ENCODE data around the gene TOX3. TPM values are rescaled to one million over a fixed set of nuclear protein-coding genes. Genes with fewer than 3 reads are reported as not detected.

Gene TOX3
- total RNA-seq, 1 donor from 2014 or later: 8.5 TPM

DNA sequence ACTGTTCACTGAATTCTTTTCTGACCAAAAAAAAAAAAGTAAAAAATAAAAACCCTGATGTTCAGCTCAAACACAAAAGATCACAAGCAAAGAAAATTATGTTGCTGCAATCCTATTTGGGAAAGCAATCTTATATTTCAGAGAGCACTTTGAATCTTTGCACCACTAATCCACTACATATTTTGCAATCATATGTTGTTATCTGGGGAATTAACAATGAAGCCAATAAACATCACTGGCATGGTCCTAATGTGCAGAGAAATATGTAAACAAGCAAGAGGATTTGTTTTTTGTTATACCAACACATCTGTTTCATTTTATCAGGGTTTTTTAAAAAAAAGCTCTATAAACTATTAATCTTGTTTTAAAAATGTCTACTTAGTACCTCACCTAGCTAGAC lies 84.1 kb downstream of the TOX3 start:
- Mint-ChIP-seq H3K4me1 (ENCODE audit: unreplicated experiment) (no peaks in the 10 kb centered on the region), H3K27me3 (ENCODE audit: unreplicated experiment) (no peaks in the 10 kb centered on the region), H3K36me3 (ENCODE audit: low read depth, unreplicated experiment) (no peaks in the 10 kb centered on the region), H3K4me3 (ENCODE audit: unreplicated experiment) (no peak overlapping the region), H3K9me3 (ENCODE audit: unreplicated experiment) (no peaks in the 10 kb centered on the region), H3K27ac (ENCODE audit: unreplicated experiment) (no peak overlapping the region)
- TF ChIP-seq, protein P1, sequence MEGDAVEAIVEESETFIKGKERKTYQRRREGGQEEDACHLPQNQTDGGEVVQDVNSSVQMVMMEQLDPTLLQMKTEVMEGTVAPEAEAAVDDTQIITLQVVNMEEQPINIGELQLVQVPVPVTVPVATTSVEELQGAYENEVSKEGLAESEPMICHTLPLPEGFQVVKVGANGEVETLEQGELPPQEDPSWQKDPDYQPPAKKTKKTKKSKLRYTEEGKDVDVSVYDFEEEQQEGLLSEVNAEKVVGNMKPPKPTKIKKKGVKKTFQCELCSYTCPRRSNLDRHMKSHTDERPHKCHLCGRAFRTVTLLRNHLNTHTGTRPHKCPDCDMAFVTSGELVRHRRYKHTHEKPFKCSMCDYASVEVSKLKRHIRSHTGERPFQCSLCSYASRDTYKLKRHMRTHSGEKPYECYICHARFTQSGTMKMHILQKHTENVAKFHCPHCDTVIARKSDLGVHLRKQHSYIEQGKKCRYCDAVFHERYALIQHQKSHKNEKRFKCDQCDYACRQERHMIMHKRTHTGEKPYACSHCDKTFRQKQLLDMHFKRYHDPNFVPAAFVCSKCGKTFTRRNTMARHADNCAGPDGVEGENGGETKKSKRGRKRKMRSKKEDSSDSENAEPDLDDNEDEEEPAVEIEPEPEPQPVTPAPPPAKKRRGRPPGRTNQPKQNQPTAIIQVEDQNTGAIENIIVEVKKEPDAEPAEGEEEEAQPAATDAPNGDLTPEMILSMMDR (IDR thresholded peaks at IDR 0.05; ENCODE audit: unreplicated experiment): no peak
- no peak for DNase-seq (ENCODE audit: low spot score)

GRCh38 chr16:52460639-52461178 lies 86.2 kb downstream of the TOX3 start:
- TF ChIP-seq, protein P1 (IDR thresholded peaks at IDR 0.05; ENCODE audit: unreplicated experiment): no peak
- H3K4me3 Mint-ChIP-seq (ENCODE audit: unreplicated experiment): no peak overlapping the region
- no peaks in the 10 kb centered on the region for H3K4me1 Mint-ChIP-seq (ENCODE audit: unreplicated experiment)
- H3K9me3 Mint-ChIP-seq (ENCODE audit: unreplicated experiment): no peaks in the 10 kb centered on the region
- no peak overlapping the region for H3K27ac Mint-ChIP-seq (ENCODE audit: unreplicated experiment)
- no peaks in the 10 kb centered on the region for H3K36me3 Mint-ChIP-seq (ENCODE audit: low read depth, unreplicated experiment)
- no peak for DNase-seq (ENCODE audit: low spot score)
- H3K27me3 Mint-ChIP-seq (ENCODE audit: unreplicated experiment): no peaks in the 10 kb centered on the region

DNA sequence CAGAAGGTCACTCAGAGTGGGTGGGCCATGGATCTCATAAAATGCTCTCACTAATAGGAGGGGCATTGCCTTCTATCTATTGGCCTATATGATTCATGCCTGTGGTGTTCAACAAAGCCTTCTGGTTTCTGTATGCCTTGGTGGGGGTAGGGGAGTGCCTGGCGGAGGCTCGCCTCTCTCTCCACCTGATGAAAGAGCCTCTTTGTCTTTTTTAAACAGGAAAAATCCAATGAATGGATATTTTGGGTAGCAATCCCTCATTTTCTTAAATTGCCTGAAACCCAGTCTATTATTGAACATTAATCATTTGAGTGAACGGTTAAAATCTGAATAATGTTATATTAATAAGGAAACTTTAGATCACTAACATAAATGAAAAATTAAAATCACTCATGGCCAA lies 90.6 kb downstream of the TOX3 start:
- Mint-ChIP-seq H3K27me3 (ENCODE audit: unreplicated experiment) (no peaks in the 10 kb centered on the region), H3K4me1 (ENCODE audit: unreplicated experiment) (no peaks in the 10 kb centered on the region), H3K36me3 (ENCODE audit: low read depth, unreplicated experiment) (no peaks in the 10 kb centered on the region), H3K4me3 (ENCODE audit: unreplicated experiment) (no peak overlapping the region), H3K27ac (ENCODE audit: unreplicated experiment) (no peak overlapping the region), H3K9me3 (ENCODE audit: unreplicated experiment) (no peaks in the 10 kb centered on the region)
- TF ChIP-seq, protein P1 (IDR thresholded peaks at IDR 0.05; ENCODE audit: unreplicated experiment): no peak
- DNase-seq (ENCODE audit: low spot score): no peak

DNA sequence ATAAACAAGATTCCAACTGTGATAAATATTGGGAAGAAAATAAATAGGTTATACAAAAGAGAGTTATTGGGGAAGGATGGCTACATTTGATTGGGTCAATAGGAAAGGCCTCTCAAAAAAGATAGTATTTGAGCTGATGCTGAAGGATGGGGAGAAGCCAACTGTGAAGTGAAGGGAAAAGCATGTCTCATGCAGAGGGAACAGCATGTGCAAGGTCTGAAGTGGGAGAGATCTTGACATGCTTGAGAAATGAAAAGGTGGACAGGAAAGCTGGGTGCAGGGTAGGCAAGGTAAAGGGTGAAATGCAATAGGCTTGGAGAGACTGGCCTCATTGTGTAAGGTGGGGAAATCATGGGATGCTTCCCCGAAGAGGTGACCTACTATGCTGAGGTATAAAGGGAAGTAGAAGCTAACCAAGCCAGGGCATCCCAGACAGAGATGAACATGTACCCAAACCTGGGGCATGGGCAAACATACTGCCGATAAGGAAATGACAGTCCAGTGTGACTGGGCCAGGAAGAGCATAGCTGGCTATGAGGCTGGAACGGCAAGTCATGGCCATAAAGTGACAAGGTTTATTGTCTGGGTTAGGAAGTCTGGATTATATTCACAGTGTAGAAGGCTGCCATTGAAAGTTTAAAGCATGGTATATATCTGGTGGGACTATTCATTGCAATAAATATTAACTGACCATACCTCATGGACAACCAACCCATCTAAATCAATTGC lies 91.2 kb downstream of the TOX3 start:
- Mint-ChIP-seq H3K27me3 (ENCODE audit: unreplicated experiment) (no peaks in the 10 kb centered on the region), H3K9me3 (ENCODE audit: unreplicated experiment) (no peaks in the 10 kb centered on the region), H3K27ac (ENCODE audit: unreplicated experiment) (no peak overlapping the region), H3K4me3 (ENCODE audit: unreplicated experiment) (no peak overlapping the region), H3K4me1 (ENCODE audit: unreplicated experiment) (no peaks in the 10 kb centered on the region), H3K36me3 (ENCODE audit: low read depth, unreplicated experiment) (no peaks in the 10 kb centered on the region)
- DNase-seq (ENCODE audit: low spot score): no peak
- TF ChIP-seq, protein P1 (IDR thresholded peaks at IDR 0.05; ENCODE audit: unreplicated experiment): no peak

DNA sequence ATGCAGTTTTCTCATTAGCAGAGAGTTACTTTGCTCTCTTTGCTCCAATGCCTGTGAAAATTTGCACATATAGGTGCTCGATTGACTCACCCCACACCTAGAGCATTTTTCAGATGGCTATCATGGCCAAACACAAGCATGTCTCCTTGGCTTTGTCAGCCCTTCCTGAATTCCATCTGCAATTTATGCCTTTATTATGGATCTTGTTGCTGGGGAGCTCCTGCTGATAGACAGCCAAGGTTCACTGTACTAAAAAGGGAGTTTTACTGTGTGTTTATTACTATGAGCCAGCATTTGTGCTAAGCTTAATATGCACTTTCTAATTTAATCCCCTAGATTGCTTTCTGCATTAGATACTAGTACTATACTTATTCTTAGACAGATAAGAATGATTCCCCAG lies 93.3 kb downstream of the TOX3 start:
- H3K4me1 Mint-ChIP-seq (ENCODE audit: unreplicated experiment): no peaks in the 10 kb centered on the region
- H3K9me3 Mint-ChIP-seq (ENCODE audit: unreplicated experiment): no peaks in the 10 kb centered on the region
- TF ChIP-seq, protein P1 (IDR thresholded peaks at IDR 0.05; ENCODE audit: unreplicated experiment): no peak
- no peak for DNase-seq (ENCODE audit: low spot score)
- no peak overlapping the region for H3K27ac Mint-ChIP-seq (ENCODE audit: unreplicated experiment)
- no peak overlapping the region for H3K4me3 Mint-ChIP-seq (ENCODE audit: unreplicated experiment)
- H3K27me3 Mint-ChIP-seq (ENCODE audit: unreplicated experiment): no peaks in the 10 kb centered on the region
- H3K36me3 Mint-ChIP-seq (ENCODE audit: low read depth, unreplicated experiment): peaks cover 3% of the 10 kb centered on the region

All from endothelial cell (in vitro differentiated cells).